Thoracic aorta (tissue), 2 donors: Measurements from ENCODE around the gene REC8. TPM values are rescaled to one million over a fixed set of nuclear protein-coding genes. Genes with fewer than 3 reads are reported as not detected.

Experiments used
- ATAC-seq: fragments of 150-250 bp; one replicate; pipeline ENCODE4 v1.8.0; 2017; ENCODE audit warnings: low read depth; ENCODE audit not compliant: insufficient number of reproducible peaks, low FRiP score
- DNase-seq: peaks from one replicate; pipeline ENCODE4 v3.0.0-alpha.2; 2020; ENCODE audit warnings: low spot score
- H3K27ac ChIP-seq, 2 donors: fragments of 200-600 bp; sonication (generic); 1 replicate in 1 of 2; 2 replicates in 1 of 2; pipeline ENCODE4 v1.5.1; 2016; ENCODE audit warnings: mild to moderate bottlenecking in 2 of 2, moderate library complexity in 2 of 2
- H3K27me3 ChIP-seq: fragments of 200-600 bp; sonication (generic); replicated peaks from 2 replicates; pipeline ENCODE4 v1.6.0; 2016; ENCODE audit warnings: mild to moderate bottlenecking; ENCODE audit not compliant: insufficient read depth
- H3K36me3 ChIP-seq: fragments of 200-600 bp; sonication (generic); one replicate; pipeline ENCODE4 v1.5.1; 2016
- H3K4me1 ChIP-seq, 2 donors: fragments of 200-600 bp; sonication (generic); 1 replicate in 1 of 2; 2 replicates in 1 of 2; pipeline versions ENCODE4 v1.5.1 to v1.6.0; 2016; ENCODE audit warnings: low read depth in 2 of 2, mild to moderate bottlenecking in 1 of 2; ENCODE audit not compliant: control insufficient read depth in 1 of 2
- H3K4me3 ChIP-seq: fragments of 200-600 bp; sonication (generic); 2 replicates; pipeline ENCODE4 v1.5.1; 2016; ENCODE audit warnings: mild to moderate bottlenecking
- H3K9me3 ChIP-seq: fragments of 200-600 bp; sonication (generic); 2 replicates; pipeline ENCODE4 v1.5.1; 2016
- total RNA-seq, 2 donors: library from RNA; depleted of rRNA; stranded (reverse); fragments of >200 nt; gene quantifications; one replicate each; pipeline versions ENCODE4 v1.1.0 to v1.2.3, GENCODE V29; 2016
- TF ChIP-seq, protein P1 (sequence below): fragments of 200-600 bp; sonication (generic); IDR thresholded peaks from one replicate; pipeline ENCODE4 v1.5.1; 2019; ENCODE audit warnings: antibody characterized with exemption

REC8 gene
- total RNA-seq, 2 donors from 2014 or later = 13.1 to 23.6 TPM

DNA sequence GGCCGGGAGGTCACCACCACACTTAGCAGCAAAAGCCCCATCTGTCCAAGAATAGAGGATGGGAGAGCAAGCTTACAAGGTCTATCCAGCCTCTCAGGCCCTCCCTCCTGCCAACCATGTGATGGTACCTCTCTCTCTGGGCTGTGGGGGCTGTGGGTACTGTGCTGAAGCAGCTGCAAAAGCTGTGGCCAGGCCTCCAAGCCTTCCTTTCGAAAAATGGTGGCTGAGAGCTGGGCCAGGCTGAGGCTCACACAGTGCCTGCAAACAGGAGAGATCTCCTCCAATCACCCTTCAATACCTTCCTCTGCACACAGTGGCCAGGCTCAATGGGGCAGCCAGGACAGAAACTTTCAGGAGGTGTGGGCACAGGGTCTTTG is 15.6 kb downstream of the REC8 start:
- Histone ChIP-seq H3K9me3 (no peaks in the 10 kb centered on the region), H3K4me1 (peaks cover 5 to 11% of the 10 kb centered on the region in 2 donors), H3K36me3 (peaks cover 41% of the 10 kb centered on the region), H3K4me3 (peak overlapping the region; percentile 82), H3K27ac (no peak overlapping the region), H3K27me3 (no peaks in the 10 kb centered on the region)
- no peak for DNase-seq
- TF ChIP-seq, protein P1, sequence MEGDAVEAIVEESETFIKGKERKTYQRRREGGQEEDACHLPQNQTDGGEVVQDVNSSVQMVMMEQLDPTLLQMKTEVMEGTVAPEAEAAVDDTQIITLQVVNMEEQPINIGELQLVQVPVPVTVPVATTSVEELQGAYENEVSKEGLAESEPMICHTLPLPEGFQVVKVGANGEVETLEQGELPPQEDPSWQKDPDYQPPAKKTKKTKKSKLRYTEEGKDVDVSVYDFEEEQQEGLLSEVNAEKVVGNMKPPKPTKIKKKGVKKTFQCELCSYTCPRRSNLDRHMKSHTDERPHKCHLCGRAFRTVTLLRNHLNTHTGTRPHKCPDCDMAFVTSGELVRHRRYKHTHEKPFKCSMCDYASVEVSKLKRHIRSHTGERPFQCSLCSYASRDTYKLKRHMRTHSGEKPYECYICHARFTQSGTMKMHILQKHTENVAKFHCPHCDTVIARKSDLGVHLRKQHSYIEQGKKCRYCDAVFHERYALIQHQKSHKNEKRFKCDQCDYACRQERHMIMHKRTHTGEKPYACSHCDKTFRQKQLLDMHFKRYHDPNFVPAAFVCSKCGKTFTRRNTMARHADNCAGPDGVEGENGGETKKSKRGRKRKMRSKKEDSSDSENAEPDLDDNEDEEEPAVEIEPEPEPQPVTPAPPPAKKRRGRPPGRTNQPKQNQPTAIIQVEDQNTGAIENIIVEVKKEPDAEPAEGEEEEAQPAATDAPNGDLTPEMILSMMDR = no peak
- ATAC-seq = no peak

DNA sequence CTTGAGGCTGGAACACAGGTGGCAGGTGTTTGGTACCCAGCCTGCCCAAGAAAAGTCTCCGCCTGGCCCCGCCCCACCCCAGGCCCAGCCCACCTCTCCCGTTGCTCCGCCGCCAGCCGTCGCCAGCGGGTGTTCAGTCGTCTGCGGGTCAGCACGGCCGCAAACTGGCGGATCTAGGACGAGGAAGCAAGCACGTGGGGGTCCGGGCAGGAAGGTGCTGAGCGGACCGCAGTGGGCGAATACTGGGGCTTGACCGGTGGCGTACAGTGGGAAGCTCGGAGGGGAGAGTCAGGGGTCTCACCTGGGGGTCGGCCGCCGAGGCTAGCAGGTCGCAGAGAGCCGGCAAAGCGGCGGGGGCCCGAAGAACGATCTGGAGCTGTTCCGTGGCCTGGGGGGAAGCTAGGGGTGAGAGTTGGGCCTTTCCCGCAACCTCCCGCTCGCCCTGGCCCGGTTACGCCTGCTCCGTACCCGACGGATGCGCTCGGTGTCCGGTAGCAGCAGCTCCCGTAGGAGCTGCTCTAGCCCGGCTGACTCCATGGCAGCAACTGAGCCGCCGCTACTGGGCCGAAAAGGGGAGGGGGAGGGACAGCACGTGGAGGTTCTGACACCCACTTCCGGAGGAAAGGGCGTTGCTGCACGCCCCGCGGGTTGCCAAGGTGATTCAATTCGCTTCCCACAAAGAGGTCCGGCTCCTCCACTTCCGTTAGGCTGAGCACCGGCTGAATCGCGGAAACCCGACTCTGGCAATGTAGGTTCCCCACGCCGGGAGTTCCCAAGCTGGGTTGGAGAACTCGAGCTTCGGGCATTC is 16.6 kb downstream of the REC8 start, which contains the start of gene IPO4:
IPO4 (minus strand) TSS at position 566 of the 808 bp plus-strand sequence; CDS start at position 537, 29 bp downstream.
- DNase-seq (peak; percentile 91), ATAC-seq (peak; percentile 89)
- H3K27ac ChIP-seq = peak within 1 kb of the TSS; percentile 36 to 58
- no peaks in the 10 kb centered on the region for H3K27me3 ChIP-seq
- H3K9me3 ChIP-seq = no peaks in the 10 kb centered on the region
- peaks cover 5 to 11% of the 10 kb centered on the region in 2 donors for H3K4me1 ChIP-seq
- TF ChIP-seq, protein P1 = no peak
- H3K36me3 ChIP-seq = peaks cover 32% of the 10 kb centered on the region
- peak within 1 kb of the TSS; percentile 82 for H3K4me3 ChIP-seq

DNA sequence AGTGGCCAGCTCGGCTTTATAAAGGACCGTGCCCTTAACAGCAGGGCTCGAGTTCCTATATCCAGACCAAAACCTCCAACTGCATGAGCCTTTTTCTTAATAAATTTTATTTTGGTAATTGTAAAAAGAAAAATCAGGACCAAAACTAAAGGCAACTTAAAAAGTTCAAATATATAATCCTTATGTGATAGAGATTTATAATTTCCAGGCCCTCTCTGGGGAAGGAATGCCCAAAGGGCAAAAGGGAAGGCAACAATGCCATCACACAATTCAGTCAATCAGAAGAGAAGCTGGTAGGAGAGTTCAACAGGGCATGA is 17.1 kb downstream of the REC8 start:
- TF ChIP-seq, protein P1 = no peak
- ATAC-seq = no peak
- Histone ChIP-seq H3K9me3 (no peaks in the 10 kb centered on the region), H3K4me1 (peaks cover 5 to 13% of the 10 kb centered on the region in 2 donors), H3K36me3 (peaks cover 29% of the 10 kb centered on the region), H3K27ac (peak overlapping the region; percentile 10 to 58), H3K27me3 (no peaks in the 10 kb centered on the region), H3K4me3 (peak overlapping the region; percentile 82)
- no peak for DNase-seq

DNA sequence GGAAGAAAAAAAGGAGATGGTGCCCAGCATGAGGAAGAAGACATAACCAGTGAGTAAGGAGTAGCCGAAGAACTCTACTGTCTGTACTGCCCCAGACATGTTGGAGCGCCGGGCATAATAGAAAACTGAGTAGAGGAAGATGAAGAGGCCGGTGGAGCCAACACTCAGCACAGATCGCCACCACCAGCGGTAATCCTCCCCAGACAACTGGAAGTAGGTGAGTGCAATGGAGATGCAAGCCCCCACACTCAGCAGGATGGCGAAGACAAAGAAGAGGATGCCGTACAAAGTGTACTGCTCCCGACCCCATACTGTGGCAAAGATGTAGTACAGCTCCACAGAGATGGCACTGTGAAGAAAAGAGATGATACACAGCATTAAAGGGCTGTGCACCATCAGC is 17.6 kb downstream of the REC8 start:
- Histone ChIP-seq H3K27me3 (no peaks in the 10 kb centered on the region), H3K27ac (no peak overlapping the region), H3K4me3 (no peak overlapping the region), H3K9me3 (no peaks in the 10 kb centered on the region), H3K4me1 (peaks cover 5 to 18% of the 10 kb centered on the region in 2 donors), H3K36me3 (peaks cover 24% of the 10 kb centered on the region)
- no peak for DNase-seq
- TF ChIP-seq, protein P1 = no peak
- ATAC-seq = no peak

DNA sequence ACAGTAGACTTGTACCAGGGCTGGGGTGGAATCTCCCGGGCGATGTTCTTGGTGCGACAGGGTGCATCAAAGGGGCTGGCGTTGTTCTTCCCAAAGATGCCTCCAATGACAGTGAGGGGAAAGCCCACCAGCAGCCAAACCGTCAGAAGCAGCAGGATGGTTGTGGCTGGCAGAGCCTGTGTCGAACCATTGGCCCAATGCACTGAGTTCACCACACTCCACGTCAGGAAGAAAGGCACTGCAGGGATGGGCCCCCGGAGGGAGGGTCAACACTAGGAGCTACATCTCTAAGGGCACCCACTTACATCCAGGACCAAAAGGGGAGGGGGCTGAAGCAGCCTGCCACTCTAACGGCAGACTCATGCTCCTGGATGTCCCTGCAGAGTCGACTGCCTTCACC is 18.5 kb downstream of the REC8 start:
- DNase-seq (no peak), ATAC-seq (no peak)
- Histone ChIP-seq H3K4me1 (peaks cover 5 to 22% of the 10 kb centered on the region in 2 donors), H3K27ac (no peak overlapping the region), H3K27me3 (no peaks in the 10 kb centered on the region), H3K36me3 (peaks cover 15% of the 10 kb centered on the region), H3K9me3 (no peaks in the 10 kb centered on the region), H3K4me3 (no peak overlapping the region)
- TF ChIP-seq, protein P1 = no peak
